ENCODE measurements around the gene TMEM150A. TPM values are rescaled to one million over a fixed set of nuclear protein-coding genes. Genes with fewer than 3 reads are reported as not detected.

Gene TMEM150A
- polyA plus RNA-seq, 1 experiment = 11.4 TPM

DNA sequence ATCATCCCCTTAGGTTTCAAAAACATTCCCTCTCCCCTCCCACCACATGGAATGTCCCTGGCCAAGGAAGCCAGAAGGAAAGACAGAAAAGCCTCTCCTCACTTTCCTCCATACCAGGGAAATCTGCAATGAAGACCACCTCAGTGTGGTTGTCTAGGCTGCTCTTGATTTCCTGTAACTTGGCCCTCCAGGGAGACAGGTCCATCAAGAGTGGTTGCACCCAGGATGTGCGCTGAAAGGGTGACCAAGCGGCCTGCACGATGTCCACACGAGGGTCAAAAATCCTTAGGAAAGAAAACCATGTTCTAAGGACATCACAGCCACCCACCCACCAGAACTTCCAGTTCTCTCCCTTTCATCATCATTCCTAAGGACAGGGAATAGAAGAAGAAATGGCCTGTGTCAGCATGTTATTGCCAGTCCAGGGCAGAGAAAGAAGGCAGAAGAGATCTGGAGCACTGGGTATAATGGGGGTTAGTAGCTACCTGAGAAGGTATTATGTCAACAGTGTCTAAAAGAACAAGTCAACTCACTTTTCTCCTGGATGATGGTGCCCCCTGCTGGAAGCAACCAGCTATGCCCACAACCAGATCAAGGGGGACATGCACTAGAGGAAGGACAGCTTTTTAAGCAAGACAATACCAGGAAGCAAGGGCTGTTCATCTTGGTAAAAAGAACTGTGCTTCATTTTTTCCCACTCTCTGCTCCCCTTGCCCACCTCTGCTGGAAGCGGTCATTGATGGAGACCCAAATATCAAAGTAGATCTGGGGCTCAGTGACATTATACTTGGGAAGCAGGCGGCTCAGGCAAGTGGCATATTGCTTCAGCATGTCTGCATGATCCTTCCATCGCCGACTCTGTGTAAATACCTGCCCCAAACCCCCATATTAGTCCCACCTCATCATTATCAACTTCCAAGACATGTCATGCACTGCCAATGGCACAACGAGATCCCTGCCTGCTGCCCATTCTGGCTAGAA lies 50.5 kb downstream of the TMEM150A start:
- H3K4me3 ChIP-seq (ENCODE audit: low read depth, low read length) = no peak overlapping the region
- CTCF ChIA-PET = interaction anchor here (0.5 to 6.6 kb wide), 30 partner anchors 8 to 251 kb away, joined by 3 to 124 read pairs (median 4); partner anchors contain the start of genes ELMOD3, GGCX, MAT2A and RETSAT
- H3K27ac ChIP-seq (ENCODE audit: low read depth, low read length) = no peak overlapping the region
- H3K27me3 ChIP-seq (ENCODE audit: control insufficient read depth, insufficient read depth, low read length) = no peaks in the 10 kb centered on the region
- no peak for DNase-seq (ENCODE audit: low read depth, low spot score)
- H3K9me3 ChIP-seq (ENCODE audit: control insufficient read depth, insufficient read depth, low read length) = no peaks in the 10 kb centered on the region
- POLR2A ChIA-PET = interaction anchor here (0.5 to 6.3 kb wide), 11 partner anchors 9 to 525 kb away, joined by 3 to 172 read pairs (median 5); partner anchors contain the start of genes ELMOD3, GGCX, MAT2A and RETSAT
- peak; percentile 93 for TF ChIP-seq CTCF (IDR thresholded peaks at IDR 0.05; ENCODE audit: low read depth, low read length)

DNA sequence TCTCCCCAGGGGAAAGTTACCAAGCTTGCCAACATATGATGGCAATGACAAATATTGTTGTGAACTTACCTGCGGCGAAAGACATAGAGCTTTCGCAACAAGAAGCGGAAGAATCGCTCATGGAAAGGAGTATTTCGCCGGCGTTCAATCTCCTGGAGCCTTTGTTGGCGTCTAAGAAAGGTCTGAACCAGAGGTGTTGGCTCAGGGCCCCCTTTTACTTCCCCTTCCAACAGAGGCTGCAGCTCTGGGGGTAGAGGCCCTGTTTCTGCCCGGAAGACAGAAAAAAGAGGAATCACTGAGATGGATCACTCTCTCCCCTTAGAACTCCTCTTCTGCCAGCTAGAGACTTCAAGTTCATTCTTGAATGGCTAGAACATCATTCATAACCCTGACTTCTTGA lies 52.0 kb downstream of the TMEM150A start:
- Histone ChIP-seq H3K27ac (ENCODE audit: low read depth, low read length) (peak overlapping the region; percentile 93), H3K4me3 (ENCODE audit: low read depth, low read length) (no peak overlapping the region), H3K9me3 (ENCODE audit: control insufficient read depth, insufficient read depth, low read length) (no peaks in the 10 kb centered on the region), H3K27me3 (ENCODE audit: control insufficient read depth, insufficient read depth, low read length) (no peaks in the 10 kb centered on the region)
- DNase-seq (ENCODE audit: low read depth, low spot score) = no peak
- TF ChIP-seq CTCF (IDR thresholded peaks at IDR 0.05; ENCODE audit: low read depth, low read length) = no peak
- ChIA-PET CTCF (interaction anchor here (1.1 to 6.6 kb wide), 9 partner anchors 9 to 226 kb away, joined by 3 to 124 read pairs (median 8); partner anchors contain the start of genes ELMOD3, MAT2A, RETSAT and RNF181), POLR2A (interaction anchor here (0.6 to 6.3 kb wide), 14 partner anchors 11 to 196 kb away, joined by 3 to 172 read pairs (median 6); partner anchors contain the start of genes C2orf68, ELMOD3, GGCX and MAT2A)

GRCh38 chr2:85549826-85550225 lies 52.7 kb downstream of the TMEM150A start:
- Histone ChIP-seq H3K27ac (ENCODE audit: low read depth, low read length) (peak overlapping the region; percentile 93), H3K9me3 (ENCODE audit: control insufficient read depth, insufficient read depth, low read length) (no peaks in the 10 kb centered on the region), H3K4me3 (ENCODE audit: low read depth, low read length) (no peak overlapping the region), H3K27me3 (ENCODE audit: control insufficient read depth, insufficient read depth, low read length) (no peaks in the 10 kb centered on the region)
- ChIA-PET CTCF (interaction anchor here (0.6 to 6.6 kb wide), 6 partner anchors 10 to 226 kb away, joined by 3 to 124 read pairs (median 10); partner anchors contain the start of genes MAT2A, RNF181 and SH2D6), POLR2A (interaction anchor here (0.6 to 6.3 kb wide), 21 partner anchors 10 to 223 kb away, joined by 3 to 172 read pairs (median 5); partner anchors contain the start of genes C2orf68, ELMOD3, GGCX and MAT2A)
- TF ChIP-seq CTCF (IDR thresholded peaks at IDR 0.05; ENCODE audit: low read depth, low read length) = no peak
- peak; percentile 98 for DNase-seq (ENCODE audit: low read depth, low spot score)

DNA sequence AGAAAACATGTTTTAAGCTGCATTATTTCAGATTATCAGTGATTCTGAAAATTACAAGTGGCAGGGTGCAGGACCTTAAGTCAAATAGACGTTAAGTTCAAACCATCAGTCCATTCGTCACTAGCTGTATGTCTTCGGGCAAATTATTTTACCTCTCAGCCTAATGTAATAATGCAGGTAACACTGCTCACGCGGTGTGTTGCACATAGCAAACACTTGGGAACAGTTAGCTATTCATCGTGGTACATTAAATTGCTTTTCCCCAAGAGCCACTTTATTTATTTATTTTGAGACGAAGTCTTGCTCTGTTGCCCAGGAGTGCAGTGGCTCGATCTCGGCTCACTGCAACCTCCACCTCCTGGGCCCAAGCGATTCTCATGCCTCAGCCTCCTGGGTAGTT lies 53.4 kb downstream of the TMEM150A start:
- Histone ChIP-seq H3K4me3 (ENCODE audit: low read depth, low read length) (no peak overlapping the region), H3K9me3 (ENCODE audit: control insufficient read depth, insufficient read depth, low read length) (no peaks in the 10 kb centered on the region), H3K27me3 (ENCODE audit: control insufficient read depth, insufficient read depth, low read length) (no peaks in the 10 kb centered on the region), H3K27ac (ENCODE audit: low read depth, low read length) (peak overlapping the region; percentile 75)
- DNase-seq (ENCODE audit: low read depth, low spot score) = no peak
- POLR2A ChIA-PET = interaction anchor here (0.6 to 6.3 kb wide), 17 partner anchors 9 to 194 kb away, joined by 3 to 172 read pairs (median 6); partner anchors contain the start of genes C2orf68, ELMOD3, GGCX and MAT2A
- no peak for TF ChIP-seq CTCF (IDR thresholded peaks at IDR 0.05; ENCODE audit: low read depth, low read length)
- CTCF ChIA-PET = interaction anchor here (0.6 to 6.6 kb wide), 3 partner anchors 9 to 128 kb away, joined by 3 to 124 read pairs (median 53); partner anchors contain the start of genes MAT2A and SH2D6

Measured in AG04450 (cell line).